HG03558 (cell line): ENCODE data around the gene OSBP2.

Experiments used
- ATAC-seq: cut with Tn5 transposase; IDR thresholded peaks from one replicate; pipeline ENCODE4 v1.9.1; 2021; ENCODE audit warnings: moderate number of reproducible peaks; ENCODE audit not compliant: unreplicated experiment; ENCODE audit errors: extremely low read depth

OSBP2 gene

GRCh38 chr22:30802202-30803166 is 107.8 kb downstream of the OSBP2 start:
- no peak for ATAC-seq

GRCh38 chr22:30803679-30804078 is 109.0 kb downstream of the OSBP2 start:
- ATAC-seq, result no peak

GRCh38 chr22:30804626-30805025 is 110.0 kb downstream of the OSBP2 start:
- ATAC-seq, result no peak

GRCh38 chr22:30806391-30806861 is 111.8 kb downstream of the OSBP2 start:
- no peak for ATAC-seq

- no peak for ATAC-seq
These were observed 114.4 kb downstream of the OSBP2 start for GRCh38 chr22:30809086-30809485.

GRCh38 chr22:30810105-30810504 is 115.4 kb downstream of the OSBP2 start:
- no peak for ATAC-seq

GRCh38 chr22:30813936-30814335 is 119.3 kb downstream of the OSBP2 start:
- ATAC-seq, result no peak

GRCh38 chr22:30816413-30816812 is 121.7 kb downstream of the OSBP2 start:
- ATAC-seq, result no peak

GRCh38 chr22:30821381-30821780 is 126.7 kb downstream of the OSBP2 start:
- no peak for ATAC-seq

GRCh38 chr22:30821863-30822215 is 127.2 kb downstream of the OSBP2 start:
- no peak for ATAC-seq

GRCh38 chr22:30822216-30823014 is 127.7 kb downstream of the OSBP2 start:
- ATAC-seq, result no peak

- no peak for ATAC-seq
These were observed 128.3 kb downstream of the OSBP2 start for GRCh38 chr22:30823015-30823370.

GRCh38 chr22:30824096-30824495 is 129.4 kb downstream of the OSBP2 start:
- ATAC-seq, result no peak

- ATAC-seq, result no peak
These were observed 130.0 kb downstream of the OSBP2 start for GRCh38 chr22:30824711-30825110.

- ATAC-seq, result no peak
These were observed 131.2 kb downstream of the OSBP2 start for GRCh38 chr22:30825711-30826505.

GRCh38 chr22:30826670-30827355 is 132.1 kb downstream of the OSBP2 start:
- no peak for ATAC-seq

- no peak for ATAC-seq
These were observed 133.0 kb downstream of the OSBP2 start for GRCh38 chr22:30827646-30828045.

- ATAC-seq, result no peak
These were observed 133.8 kb downstream of the OSBP2 start for GRCh38 chr22:30828187-30829155.
